ENCODE results near the gene SART3. TPM values are rescaled to one million over a fixed set of nuclear protein-coding genes. Genes with fewer than 3 reads are reported as not detected.

SART3 gene
- total and polyA plus RNA-seq, 10 donors: 13.1 to 118 (median 64.9) TPM

DNA sequence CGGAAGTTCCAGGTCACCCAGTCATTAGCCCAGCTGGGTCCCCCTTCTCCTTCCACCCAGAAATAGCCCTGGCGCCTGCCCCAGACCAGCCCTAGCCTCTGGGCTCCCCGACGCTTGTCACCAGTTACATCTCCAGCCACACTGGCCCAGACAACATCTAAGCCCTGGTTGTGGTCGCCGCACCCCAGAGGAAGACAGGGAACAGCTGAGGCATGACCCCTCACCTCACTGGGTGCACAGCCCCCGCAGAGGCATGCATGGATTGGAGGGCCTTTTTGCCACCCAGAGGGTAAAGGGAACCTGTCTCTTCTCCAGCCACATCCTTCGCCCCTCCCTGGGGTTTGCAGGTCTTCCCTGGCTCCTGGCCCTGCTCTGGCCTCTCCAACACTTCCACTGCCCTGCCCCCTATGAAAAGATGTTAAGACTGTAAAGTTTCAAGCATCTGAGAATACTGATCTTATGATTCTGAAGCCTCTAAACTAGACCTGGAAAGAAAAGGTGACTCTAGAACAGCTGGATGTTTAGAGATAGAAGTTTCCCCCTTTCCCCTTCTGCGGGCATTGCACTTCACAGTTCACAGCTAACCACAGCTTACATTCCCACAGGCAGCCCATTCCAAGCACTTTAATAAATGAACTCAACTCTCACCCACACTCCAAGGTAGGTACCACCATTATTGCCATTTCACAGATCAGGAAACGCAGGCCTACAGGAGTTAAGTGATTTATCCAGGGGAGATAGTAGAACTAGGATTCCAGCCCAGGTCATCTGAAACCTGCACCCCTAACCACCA lies 22.2 kb upstream of the SART3 start:
- H3K4me3 ChIP-seq: no peak overlapping the region
- H3K36me3 ChIP-seq: no peaks in the 10 kb centered on the region
- H3K9me3 ChIP-seq: no peaks in the 10 kb centered on the region
- intact Hi-C loops (cut with DNase I; ENCODE audit: low total_unique reads): no loop called here
- TF ChIP-seq, protein P1, sequence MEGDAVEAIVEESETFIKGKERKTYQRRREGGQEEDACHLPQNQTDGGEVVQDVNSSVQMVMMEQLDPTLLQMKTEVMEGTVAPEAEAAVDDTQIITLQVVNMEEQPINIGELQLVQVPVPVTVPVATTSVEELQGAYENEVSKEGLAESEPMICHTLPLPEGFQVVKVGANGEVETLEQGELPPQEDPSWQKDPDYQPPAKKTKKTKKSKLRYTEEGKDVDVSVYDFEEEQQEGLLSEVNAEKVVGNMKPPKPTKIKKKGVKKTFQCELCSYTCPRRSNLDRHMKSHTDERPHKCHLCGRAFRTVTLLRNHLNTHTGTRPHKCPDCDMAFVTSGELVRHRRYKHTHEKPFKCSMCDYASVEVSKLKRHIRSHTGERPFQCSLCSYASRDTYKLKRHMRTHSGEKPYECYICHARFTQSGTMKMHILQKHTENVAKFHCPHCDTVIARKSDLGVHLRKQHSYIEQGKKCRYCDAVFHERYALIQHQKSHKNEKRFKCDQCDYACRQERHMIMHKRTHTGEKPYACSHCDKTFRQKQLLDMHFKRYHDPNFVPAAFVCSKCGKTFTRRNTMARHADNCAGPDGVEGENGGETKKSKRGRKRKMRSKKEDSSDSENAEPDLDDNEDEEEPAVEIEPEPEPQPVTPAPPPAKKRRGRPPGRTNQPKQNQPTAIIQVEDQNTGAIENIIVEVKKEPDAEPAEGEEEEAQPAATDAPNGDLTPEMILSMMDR (IDR thresholded peaks at IDR 0.05 in 8 of 11, conservative IDR thresholded peaks at IDR 0.05 in 3 of 11): no peak
- TF ChIP-seq POLR2A (IDR thresholded peaks at IDR 0.05) (no peak), POLR2AphosphoS5 (IDR thresholded peaks at IDR 0.05) (no peak)
- peak; percentile 59 for DNase-seq
- H3K4me1 ChIP-seq: peaks cover 0 to 15% (median 0%) of the 10 kb centered on the region in 6 donors
- 74 to 84% (median 82%) methylated on average over 9 to 10 of the region's 10 CpGs for WGBS, 5 donors
- no peaks in the 10 kb centered on the region for H3K27me3 ChIP-seq (replicated peaks in 1 of 7)
- H3K27ac ChIP-seq: no peak overlapping the region

DNA sequence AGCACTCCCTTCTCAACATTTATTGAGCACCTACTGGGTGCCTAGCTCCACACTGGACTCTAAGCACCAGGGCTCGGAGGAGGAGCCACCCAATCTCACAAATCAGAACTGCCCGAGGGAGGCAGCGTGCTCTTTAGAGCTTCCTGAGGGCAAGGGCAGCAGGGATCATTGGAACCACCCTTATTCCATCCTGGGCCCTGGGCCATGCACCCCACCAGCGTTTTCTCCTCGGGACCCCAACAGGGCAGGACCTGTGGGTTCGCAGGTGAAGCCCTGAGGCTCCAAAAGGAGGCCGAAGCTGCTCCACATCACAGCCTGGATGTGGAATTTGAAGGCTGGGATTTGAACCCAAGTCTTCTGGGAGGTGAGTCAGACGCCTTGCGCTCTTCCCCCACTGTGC lies 21.5 kb upstream of the SART3 start:
- Histone ChIP-seq H3K27ac (no peak overlapping the region), H3K4me3 (no peak overlapping the region), H3K9me3 (no peaks in the 10 kb centered on the region), H3K27me3 (replicated peaks in 1 of 7) (no peaks in the 10 kb centered on the region), H3K36me3 (no peaks in the 10 kb centered on the region), H3K4me1 (peaks cover 0 to 15% (median 0%) of the 10 kb centered on the region in 6 donors)
- DNase-seq: peak; percentile 34
- intact Hi-C loops (cut with DNase I; ENCODE audit: low total_unique reads): no loop called here
- WGBS, 5 donors: 87 to 94% (median 89%) methylated on average over 9 of the region's 9 CpGs
- TF ChIP-seq, protein P1 (IDR thresholded peaks at IDR 0.05 in 8 of 11, conservative IDR thresholded peaks at IDR 0.05 in 3 of 11): no peak
- TF ChIP-seq POLR2AphosphoS5 (IDR thresholded peaks at IDR 0.05): no peak
- no peak for TF ChIP-seq POLR2A (IDR thresholded peaks at IDR 0.05)

DNA sequence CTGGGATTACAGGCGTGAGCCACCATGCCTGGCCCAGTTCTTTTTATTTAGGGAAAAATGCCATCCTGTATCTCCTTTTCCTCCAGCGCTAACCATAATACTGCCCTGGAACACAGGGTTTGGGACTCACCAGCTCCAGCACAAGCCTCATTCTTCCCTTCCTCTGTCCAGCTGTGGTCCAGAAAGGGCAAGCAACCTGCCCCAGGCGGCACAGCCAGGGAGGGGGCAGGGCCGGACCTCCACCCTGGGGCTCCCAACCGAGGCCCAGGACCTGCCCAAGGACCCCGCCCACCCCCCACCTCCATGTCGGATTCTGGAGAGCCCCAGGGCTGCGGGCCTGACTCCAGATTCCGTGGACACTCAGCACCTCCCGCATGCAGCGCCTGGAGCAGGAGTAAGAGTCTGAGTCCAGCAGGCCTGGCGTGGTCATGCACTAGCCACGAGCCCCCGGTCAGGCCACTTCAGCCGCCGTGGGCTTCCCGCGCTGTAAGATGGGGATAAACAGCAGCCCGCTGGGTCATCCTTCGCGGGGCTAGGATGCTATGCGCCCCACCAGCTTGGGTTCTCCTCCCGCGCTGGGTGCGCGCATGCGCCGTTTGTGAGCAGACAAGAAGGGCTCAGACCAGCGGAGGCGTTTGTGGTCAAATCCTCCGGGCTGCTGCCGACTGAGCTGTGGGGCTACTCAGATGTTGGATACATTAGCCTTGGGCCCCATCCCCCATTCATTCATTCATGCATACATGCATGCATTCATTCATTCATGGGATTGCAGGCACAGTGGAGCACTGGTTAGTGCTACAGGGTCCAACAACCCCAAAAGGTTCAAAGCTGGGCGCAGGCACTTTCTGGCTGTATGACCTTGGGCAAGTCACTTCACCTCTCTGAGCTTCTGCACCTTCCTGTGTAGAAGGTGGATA lies 20.6 kb upstream of the SART3 start:
- DNase-seq: peak; percentile 50
- Histone ChIP-seq H3K27me3 (replicated peaks in 1 of 7) (no peaks in the 10 kb centered on the region), H3K9me3 (no peaks in the 10 kb centered on the region), H3K4me1 (peaks cover 0 to 15% (median 0%) of the 10 kb centered on the region in 6 donors), H3K4me3 (no peak overlapping the region), H3K36me3 (no peaks in the 10 kb centered on the region), H3K27ac (peak overlapping the region in 3 of 8 donors; percentile 44 to 53 (median 49))
- WGBS, 5 donors: 90 to 94% (median 90%) methylated on average over 26 to 33 of the region's 33 CpGs
- intact Hi-C loops (cut with DNase I; ENCODE audit: low total_unique reads): no loop called here
- no peak for TF ChIP-seq POLR2AphosphoS5 (IDR thresholded peaks at IDR 0.05)
- TF ChIP-seq POLR2A (IDR thresholded peaks at IDR 0.05): no peak
- TF ChIP-seq, protein P1 (IDR thresholded peaks at IDR 0.05 in 8 of 11, conservative IDR thresholded peaks at IDR 0.05 in 3 of 11): no peak
